GM23338 (cell line): Measurements from ENCODE around the gene NIM1K. TPM values are rescaled to one million over a fixed set of nuclear protein-coding genes. Genes with fewer than 3 reads are reported as not detected.

Experiments used
- ATAC-seq: fragments of 200-7000 bp; cut with Tn5 transposase; 3 replicates; pipeline ENCODE4 v1.9.1; 2020
- DNase-seq: peaks from one replicate; pipeline ENCODE4 v3.0.0-alpha.2; 2015; ENCODE audit warnings: low spot score
- H2AFZ ChIP-seq: fragments of 200-600 bp; sonication (generic); 2 replicates; pipeline ENCODE4 v1.8.0; 2016; ENCODE audit warnings: antibody characterized with exemption, mild to moderate bottlenecking, moderate library complexity
- H3F3A ChIP-seq: fragments of 200-600 bp; sonication (generic); replicated peaks from 2 replicates; pipeline ENCODE4 v1.8.0; 2017; ENCODE audit warnings: antibody characterized with exemption, mixed run types, low read depth
- H3K27ac ChIP-seq: fragments of 200-600 bp; sonication (generic); 2 replicates; pipeline ENCODE4 v1.6.1; 2016; ENCODE audit warnings: low read depth
- H3K27me3 ChIP-seq: fragments of 200-600 bp; sonication (generic); 2 replicates; pipeline ENCODE4 v1.8.0; 2016; ENCODE audit warnings: mild to moderate bottlenecking, mixed run types, moderate library complexity; ENCODE audit not compliant: insufficient read depth
- H3K36me3 ChIP-seq: fragments of 200-600 bp; sonication (generic); 2 replicates; pipeline ENCODE4 v1.8.0; 2016; ENCODE audit warnings: mild to moderate bottlenecking; ENCODE audit not compliant: insufficient read depth
- H3K4me1 ChIP-seq: fragments of 200-600 bp; sonication (generic); 2 replicates; pipeline ENCODE4 v1.8.0; 2016; ENCODE audit warnings: mild to moderate bottlenecking, moderate library complexity; ENCODE audit not compliant: insufficient read depth
- H3K4me2 ChIP-seq: fragments of 200-600 bp; sonication (generic); 2 replicates; pipeline ENCODE4 v1.7.1; 2017; ENCODE audit warnings: mixed run types
- H3K4me3 ChIP-seq: fragments of 200-600 bp; sonication (generic); 2 replicates; pipeline ENCODE4 v1.6.1; 2016; ENCODE audit warnings: mixed run types
- H3K79me2 ChIP-seq: fragments of 200-600 bp; sonication (generic); replicated peaks from 2 replicates; pipeline ENCODE4 v1.8.0; 2017; ENCODE audit warnings: mild to moderate bottlenecking; ENCODE audit not compliant: insufficient read depth
- H3K9me2 ChIP-seq: fragments of 200-600 bp; sonication (generic); 2 replicates; pipeline ENCODE4 v1.8.0; 2017; ENCODE audit not compliant: insufficient read depth
- H4K20me1 ChIP-seq: fragments of 200-600 bp; sonication (generic); replicated peaks from 2 replicates; pipeline ENCODE4 v1.8.0; 2017; ENCODE audit warnings: mild to moderate bottlenecking; ENCODE audit not compliant: insufficient read depth
- H3K27ac Mint-ChIP-seq: 2 replicates; pipeline ENCODE4 v1.8.0; 2020; ENCODE audit warnings: inconsistent platforms, mild to moderate bottlenecking, moderate library complexity, mixed read lengths
- H3K27me3 Mint-ChIP-seq: 3 replicates; pipeline ENCODE4 v1.8.0; 2022; ENCODE audit warnings: low read depth, mild to moderate bottlenecking, moderate library complexity, mixed read lengths, inconsistent platforms; ENCODE audit not compliant: insufficient read depth, poor library complexity
- H3K36me3 Mint-ChIP-seq: 3 replicates; pipeline ENCODE4 v1.8.0; 2021; ENCODE audit warnings: low read depth, mild to moderate bottlenecking, inconsistent platforms, moderate library complexity, mixed read lengths
- H3K4me1 Mint-ChIP-seq: 3 replicates; pipeline ENCODE4 v1.8.0; 2020; ENCODE audit warnings: mild to moderate bottlenecking, inconsistent platforms, mixed read lengths
- H3K4me3 Mint-ChIP-seq: 3 replicates; pipeline ENCODE4 v1.8.0; 2021; ENCODE audit warnings: moderate library complexity, mild to moderate bottlenecking, inconsistent platforms, mixed read lengths
- H3K9me3 Mint-ChIP-seq: 3 replicates; pipeline ENCODE4 v1.8.0; 2020; ENCODE audit warnings: moderate library complexity, mild to moderate bottlenecking, inconsistent platforms, mixed read lengths
- CREB1 ChIP-seq: fragments of 250-450 bp; sonication (Bioruptor Pico); IDR thresholded peaks from 2 replicates; pipeline ENCODE4 v1.5.0; 2020; ENCODE audit warnings: low read depth, mild to moderate bottlenecking, moderate library complexity
- ETS1 ChIP-seq: IDR thresholded peaks from 2 replicates; pipeline ENCODE4 v1.6.1; 2016; ENCODE audit warnings: antibody characterized with exemption
- EZH2 ChIP-seq: fragments of 200-600 bp; sonication (generic); IDR thresholded peaks from one replicate; pipeline ENCODE4 v1.8.0; 2017; ENCODE audit warnings: antibody characterized with exemption, mild to moderate bottlenecking, low read depth; ENCODE audit not compliant: unreplicated experiment
- JUNB ChIP-seq: IDR thresholded peaks from one replicate; pipeline ENCODE4 v1.6.1; 2016; ENCODE audit warnings: antibody characterized with exemption; ENCODE audit not compliant: unreplicated experiment
- NANOG ChIP-seq: IDR thresholded peaks from 2 replicates; pipeline ENCODE4 v1.6.1; 2016; ENCODE audit warnings: antibody characterized with exemption, borderline replicate concordance
- STAT1 ChIP-seq: IDR thresholded peaks from one replicate; pipeline ENCODE4 v1.6.1; 2016; ENCODE audit warnings: antibody characterized with exemption; ENCODE audit not compliant: unreplicated experiment
- ZNF114 ChIP-seq: fragments of 250-450 bp; sonication (Bioruptor Pico); IDR thresholded peaks from 2 replicates; pipeline ENCODE4 v1.5.0; 2020; ENCODE audit warnings: mild to moderate bottlenecking, moderate library complexity
- ZNF331 ChIP-seq: fragments of 250-450 bp; sonication (Bioruptor Pico); IDR thresholded peaks from 2 replicates; pipeline ENCODE4 v1.5.0; 2020; ENCODE audit warnings: low read depth, mild to moderate bottlenecking, moderate library complexity
- polyA plus RNA-seq: library from polyadenylated mRNA; unstranded; fragments of >200 nt; fragmentation: Nextera tagmentation; extraction: Ambion mirVana; gene quantifications from 2 replicates; pipeline ENCODE4 v1.2.1, GENCODE V29; 2016
- total RNA-seq: library from RNA; depleted of rRNA; stranded (reverse); fragments of >200 nt; shearing (Covaris generic); gene quantifications from 2 replicates; pipeline ENCODE4 v1.2.3, GENCODE V29; 2014
- TF ChIP-seq, protein P1 (sequence below), 2 experiments: fragments of 200-600 bp in 1 of 2; sonication (generic) in 1 of 2; conservative IDR thresholded peaks; 2 replicates each; pipeline versions ENCODE4 v1.5.1 to v1.6.1; 2016 to 2017; ENCODE audit warnings: antibody characterized with exemption in 2 of 2, low read depth in 2 of 2, mild to moderate bottlenecking in 2 of 2, moderate library complexity in 1 of 2
- TF ChIP-seq, protein P2 (sequence below): IDR thresholded peaks from one replicate; pipeline ENCODE4 v1.6.1; 2018; ENCODE audit warnings: antibody characterized with exemption; ENCODE audit not compliant: unreplicated experiment
- TF ChIP-seq, protein P3 (sequence below): fragments of 250-450 bp; sonication (Bioruptor Pico); IDR thresholded peaks from 2 replicates; pipeline ENCODE4 v1.5.0; 2020; ENCODE audit warnings: mild to moderate bottlenecking, moderate library complexity

NIM1K gene
- total and polyA plus RNA-seq, 2 experiments from 2014 or later: not detected

DNA sequence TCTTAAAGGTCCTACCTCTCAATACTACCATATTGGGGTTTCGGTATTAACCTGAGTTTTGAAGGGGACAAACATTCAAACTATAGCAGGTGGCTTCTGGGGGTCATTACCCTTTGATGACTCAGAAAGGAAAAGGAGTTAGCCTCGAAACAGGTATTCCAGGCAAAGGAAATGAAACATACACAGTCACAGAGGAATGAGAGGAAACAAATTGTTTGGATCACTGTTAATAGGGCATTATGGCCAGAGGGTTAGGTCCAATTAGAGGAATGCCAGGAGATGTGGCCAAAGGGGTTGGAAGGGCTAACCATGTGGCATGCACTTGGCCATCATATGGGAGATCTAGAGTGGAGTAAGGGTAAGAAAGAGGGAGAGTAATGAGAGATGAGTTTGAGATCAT is 23.9 kb upstream of the NIM1K start:
- H3K9me3 Mint-ChIP-seq: no peaks in the 10 kb centered on the region; the same call in 2 of the 3 replicates
- H3K36me3 ChIP-seq: peaks cover 15% of the 10 kb centered on the region

More for the DNA sequence above, 23.9 kb upstream of the NIM1K start:
- DNase-seq (no peak), ATAC-seq (no peak)
- no peak for TF ChIP-seq ZNF331
- no peak for TF ChIP-seq STAT1
- no peak for TF ChIP-seq CREB1 (CRISPR knock-in tag)
- TF ChIP-seq JUNB: no peak
- TF ChIP-seq ETS1: no peak
- TF ChIP-seq EZH2: no peak
- TF ChIP-seq, protein P1, sequence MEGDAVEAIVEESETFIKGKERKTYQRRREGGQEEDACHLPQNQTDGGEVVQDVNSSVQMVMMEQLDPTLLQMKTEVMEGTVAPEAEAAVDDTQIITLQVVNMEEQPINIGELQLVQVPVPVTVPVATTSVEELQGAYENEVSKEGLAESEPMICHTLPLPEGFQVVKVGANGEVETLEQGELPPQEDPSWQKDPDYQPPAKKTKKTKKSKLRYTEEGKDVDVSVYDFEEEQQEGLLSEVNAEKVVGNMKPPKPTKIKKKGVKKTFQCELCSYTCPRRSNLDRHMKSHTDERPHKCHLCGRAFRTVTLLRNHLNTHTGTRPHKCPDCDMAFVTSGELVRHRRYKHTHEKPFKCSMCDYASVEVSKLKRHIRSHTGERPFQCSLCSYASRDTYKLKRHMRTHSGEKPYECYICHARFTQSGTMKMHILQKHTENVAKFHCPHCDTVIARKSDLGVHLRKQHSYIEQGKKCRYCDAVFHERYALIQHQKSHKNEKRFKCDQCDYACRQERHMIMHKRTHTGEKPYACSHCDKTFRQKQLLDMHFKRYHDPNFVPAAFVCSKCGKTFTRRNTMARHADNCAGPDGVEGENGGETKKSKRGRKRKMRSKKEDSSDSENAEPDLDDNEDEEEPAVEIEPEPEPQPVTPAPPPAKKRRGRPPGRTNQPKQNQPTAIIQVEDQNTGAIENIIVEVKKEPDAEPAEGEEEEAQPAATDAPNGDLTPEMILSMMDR (conservative IDR thresholded peaks at IDR 0.05; ENCODE audit: low read depth in 2 of 2): no peak
- TF ChIP-seq, protein P2, sequence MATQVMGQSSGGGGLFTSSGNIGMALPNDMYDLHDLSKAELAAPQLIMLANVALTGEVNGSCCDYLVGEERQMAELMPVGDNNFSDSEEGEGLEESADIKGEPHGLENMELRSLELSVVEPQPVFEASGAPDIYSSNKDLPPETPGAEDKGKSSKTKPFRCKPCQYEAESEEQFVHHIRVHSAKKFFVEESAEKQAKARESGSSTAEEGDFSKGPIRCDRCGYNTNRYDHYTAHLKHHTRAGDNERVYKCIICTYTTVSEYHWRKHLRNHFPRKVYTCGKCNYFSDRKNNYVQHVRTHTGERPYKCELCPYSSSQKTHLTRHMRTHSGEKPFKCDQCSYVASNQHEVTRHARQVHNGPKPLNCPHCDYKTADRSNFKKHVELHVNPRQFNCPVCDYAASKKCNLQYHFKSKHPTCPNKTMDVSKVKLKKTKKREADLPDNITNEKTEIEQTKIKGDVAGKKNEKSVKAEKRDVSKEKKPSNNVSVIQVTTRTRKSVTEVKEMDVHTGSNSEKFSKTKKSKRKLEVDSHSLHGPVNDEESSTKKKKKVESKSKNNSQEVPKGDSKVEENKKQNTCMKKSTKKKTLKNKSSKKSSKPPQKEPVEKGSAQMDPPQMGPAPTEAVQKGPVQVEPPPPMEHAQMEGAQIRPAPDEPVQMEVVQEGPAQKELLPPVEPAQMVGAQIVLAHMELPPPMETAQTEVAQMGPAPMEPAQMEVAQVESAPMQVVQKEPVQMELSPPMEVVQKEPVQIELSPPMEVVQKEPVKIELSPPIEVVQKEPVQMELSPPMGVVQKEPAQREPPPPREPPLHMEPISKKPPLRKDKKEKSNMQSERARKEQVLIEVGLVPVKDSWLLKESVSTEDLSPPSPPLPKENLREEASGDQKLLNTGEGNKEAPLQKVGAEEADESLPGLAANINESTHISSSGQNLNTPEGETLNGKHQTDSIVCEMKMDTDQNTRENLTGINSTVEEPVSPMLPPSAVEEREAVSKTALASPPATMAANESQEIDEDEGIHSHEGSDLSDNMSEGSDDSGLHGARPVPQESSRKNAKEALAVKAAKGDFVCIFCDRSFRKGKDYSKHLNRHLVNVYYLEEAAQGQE: no peak
- no peak for TF ChIP-seq NANOG
- TF ChIP-seq, protein P3, sequence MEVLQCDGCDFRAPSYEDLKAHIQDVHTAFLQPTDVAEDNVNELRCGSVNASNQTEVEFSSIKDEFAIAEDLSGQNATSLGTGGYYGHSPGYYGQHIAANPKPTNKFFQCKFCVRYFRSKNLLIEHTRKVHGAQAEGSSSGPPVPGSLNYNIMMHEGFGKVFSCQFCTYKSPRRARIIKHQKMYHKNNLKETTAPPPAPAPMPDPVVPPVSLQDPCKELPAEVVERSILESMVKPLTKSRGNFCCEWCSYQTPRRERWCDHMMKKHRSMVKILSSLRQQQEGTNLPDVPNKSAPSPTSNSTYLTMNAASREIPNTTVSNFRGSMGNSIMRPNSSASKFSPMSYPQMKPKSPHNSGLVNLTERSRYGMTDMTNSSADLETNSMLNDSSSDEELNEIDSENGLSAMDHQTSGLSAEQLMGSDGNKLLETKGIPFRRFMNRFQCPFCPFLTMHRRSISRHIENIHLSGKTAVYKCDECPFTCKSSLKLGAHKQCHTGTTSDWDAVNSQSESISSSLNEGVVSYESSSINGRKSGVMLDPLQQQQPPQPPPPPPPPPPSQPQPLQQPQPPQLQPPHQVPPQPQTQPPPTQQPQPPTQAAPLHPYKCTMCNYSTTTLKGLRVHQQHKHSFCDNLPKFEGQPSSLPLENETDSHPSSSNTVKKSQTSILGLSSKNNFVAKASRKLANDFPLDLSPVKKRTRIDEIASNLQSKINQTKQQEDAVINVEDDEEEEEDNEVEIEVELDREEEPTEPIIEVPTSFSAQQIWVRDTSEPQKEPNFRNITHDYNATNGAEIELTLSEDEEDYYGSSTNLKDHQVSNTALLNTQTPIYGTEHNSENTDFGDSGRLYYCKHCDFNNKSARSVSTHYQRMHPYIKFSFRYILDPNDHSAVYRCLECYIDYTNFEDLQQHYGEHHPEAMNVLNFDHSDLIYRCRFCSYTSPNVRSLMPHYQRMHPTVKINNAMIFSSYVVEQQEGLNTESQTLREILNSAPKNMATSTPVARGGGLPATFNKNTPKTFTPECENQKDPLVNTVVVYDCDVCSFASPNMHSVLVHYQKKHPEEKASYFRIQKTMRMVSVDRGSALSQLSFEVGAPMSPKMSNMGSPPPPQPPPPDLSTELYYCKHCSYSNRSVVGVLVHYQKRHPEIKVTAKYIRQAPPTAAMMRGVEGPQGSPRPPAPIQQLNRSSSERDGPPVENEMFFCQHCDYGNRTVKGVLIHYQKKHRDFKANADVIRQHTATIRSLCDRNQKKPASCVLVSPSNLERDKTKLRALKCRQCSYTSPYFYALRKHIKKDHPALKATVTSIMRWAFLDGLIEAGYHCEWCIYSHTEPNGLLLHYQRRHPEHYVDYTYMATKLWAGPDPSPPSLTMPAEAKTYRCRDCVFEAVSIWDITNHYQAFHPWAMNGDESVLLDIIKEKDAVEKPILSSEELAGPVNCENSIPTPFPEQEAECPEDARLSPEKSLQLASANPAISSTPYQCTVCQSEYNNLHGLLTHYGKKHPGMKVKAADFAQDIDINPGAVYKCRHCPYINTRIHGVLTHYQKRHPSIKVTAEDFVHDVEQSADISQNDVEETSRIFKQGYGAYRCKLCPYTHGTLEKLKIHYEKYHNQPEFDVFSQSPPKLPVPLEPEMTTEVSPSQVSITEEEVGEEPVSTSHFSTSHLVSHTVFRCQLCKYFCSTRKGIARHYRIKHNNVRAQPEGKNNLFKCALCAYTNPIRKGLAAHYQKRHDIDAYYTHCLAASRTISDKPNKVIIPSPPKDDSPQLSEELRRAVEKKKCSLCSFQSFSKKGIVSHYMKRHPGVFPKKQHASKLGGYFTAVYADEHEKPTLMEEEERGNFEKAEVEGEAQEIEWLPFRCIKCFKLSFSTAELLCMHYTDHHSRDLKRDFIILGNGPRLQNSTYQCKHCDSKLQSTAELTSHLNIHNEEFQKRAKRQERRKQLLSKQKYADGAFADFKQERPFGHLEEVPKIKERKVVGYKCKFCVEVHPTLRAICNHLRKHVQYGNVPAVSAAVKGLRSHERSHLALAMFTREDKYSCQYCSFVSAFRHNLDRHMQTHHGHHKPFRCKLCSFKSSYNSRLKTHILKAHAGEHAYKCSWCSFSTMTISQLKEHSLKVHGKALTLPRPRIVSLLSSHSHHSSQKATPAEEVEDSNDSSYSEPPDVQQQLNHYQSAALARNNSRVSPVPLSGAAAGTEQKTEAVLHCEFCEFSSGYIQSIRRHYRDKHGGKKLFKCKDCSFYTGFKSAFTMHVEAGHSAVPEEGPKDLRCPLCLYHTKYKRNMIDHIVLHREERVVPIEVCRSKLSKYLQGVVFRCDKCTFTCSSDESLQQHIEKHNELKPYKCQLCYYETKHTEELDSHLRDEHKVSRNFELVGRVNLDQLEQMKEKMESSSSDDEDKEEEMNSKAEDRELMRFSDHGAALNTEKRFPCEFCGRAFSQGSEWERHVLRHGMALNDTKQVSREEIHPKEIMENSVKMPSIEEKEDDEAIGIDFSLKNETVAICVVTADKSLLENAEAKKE (CRISPR knock-in tag): no peak
- TF ChIP-seq ZNF114 (CRISPR knock-in tag): no peak
- Histone ChIP-seq H3K4me1 (no peaks in the 10 kb centered on the region), H3K4me2 (no peak overlapping the region), H3K4me3 (no peak overlapping the region), H3K27ac (no peak overlapping the region), H4K20me1 (peaks cover 4% of the 10 kb centered on the region; the same call in 1 of the 2 replicates), H3K9me2 (no peaks in the 10 kb centered on the region), H3F3A (no peaks in the 10 kb centered on the region), H2AFZ (no peak overlapping the region), H3K79me2 (no peaks in the 10 kb centered on the region), H3K27me3 (no peaks in the 10 kb centered on the region)
- H3K27ac Mint-ChIP-seq: no peak overlapping the region
- H3K27me3 Mint-ChIP-seq: no peaks in the 10 kb centered on the region
- H3K4me1 Mint-ChIP-seq: peaks cover 7% of the 10 kb centered on the region; the same call in 2 of the 3 replicates
- H3K4me3 Mint-ChIP-seq: no peak overlapping the region
- peaks cover 38% of the 10 kb centered on the region for H3K36me3 Mint-ChIP-seq
